Measurements from ENCODE around the gene RPL32.
"Not testable (repeated sequence)": the region's sequence is repeated elsewhere in the genome, so short reads cannot be mapped to it uniquely, and the experiment has no call there.

The RPL32 gene

DNA sequence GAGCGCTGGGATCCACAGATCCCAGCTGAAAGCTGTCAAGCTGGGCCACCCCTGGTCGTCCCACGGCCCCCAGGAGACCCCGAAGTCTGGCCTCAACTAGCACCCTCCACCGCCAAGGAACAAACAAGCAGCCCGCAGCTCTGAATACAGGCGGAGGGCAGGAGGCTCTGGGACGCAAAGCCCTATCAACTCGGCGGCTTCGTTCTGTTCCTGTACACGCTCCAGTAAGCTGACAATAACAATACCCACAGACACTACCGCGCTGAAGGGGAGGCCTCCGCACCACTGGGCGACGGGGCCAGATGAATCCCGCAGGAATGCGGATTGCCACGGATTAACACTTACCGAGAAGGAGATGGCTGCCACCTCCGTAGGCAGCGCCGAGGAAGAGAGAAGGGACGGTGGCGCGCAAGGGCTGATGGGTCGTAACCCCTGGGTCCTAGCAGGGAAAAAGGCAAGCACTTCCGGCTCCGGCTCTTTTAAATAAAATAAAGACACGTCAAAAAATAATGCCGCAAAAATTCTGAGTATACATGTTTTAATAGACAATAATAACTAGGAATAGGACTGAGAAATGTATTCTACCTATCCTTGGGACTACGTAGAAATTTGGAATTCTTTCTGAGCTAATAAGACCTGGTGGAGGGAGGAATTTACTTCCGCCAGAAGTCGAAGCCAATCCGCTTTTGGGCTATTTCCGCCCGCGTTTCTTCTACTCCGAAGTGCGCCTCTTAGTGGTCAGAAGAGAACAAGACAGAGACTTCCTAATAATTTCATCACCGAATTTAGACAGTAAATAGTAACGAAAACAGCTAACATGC, at the start of gene RPL32:
TSS of gene RPL32 (minus strand) at position 417 of the 821 bp plus-strand sequence. CDS start 1,328 bp downstream, outside the sequence.
- Mint-ChIP-seq H3K36me3 (peaks cover 55% of the 10 kb centered on the region), H3K4me1 (peaks cover 52% of the 10 kb centered on the region), H3K4me3 (peak within 1 kb of the TSS; percentile 94), H3K9me3 (no peaks in the 10 kb centered on the region), H3K27ac (peak within 1 kb of the TSS; percentile 100)
- DNase-seq (ENCODE audit: low spot score in 2 of 2) (peak; percentile 69 to 92), ATAC-seq (peak; percentile 93)

DNA sequence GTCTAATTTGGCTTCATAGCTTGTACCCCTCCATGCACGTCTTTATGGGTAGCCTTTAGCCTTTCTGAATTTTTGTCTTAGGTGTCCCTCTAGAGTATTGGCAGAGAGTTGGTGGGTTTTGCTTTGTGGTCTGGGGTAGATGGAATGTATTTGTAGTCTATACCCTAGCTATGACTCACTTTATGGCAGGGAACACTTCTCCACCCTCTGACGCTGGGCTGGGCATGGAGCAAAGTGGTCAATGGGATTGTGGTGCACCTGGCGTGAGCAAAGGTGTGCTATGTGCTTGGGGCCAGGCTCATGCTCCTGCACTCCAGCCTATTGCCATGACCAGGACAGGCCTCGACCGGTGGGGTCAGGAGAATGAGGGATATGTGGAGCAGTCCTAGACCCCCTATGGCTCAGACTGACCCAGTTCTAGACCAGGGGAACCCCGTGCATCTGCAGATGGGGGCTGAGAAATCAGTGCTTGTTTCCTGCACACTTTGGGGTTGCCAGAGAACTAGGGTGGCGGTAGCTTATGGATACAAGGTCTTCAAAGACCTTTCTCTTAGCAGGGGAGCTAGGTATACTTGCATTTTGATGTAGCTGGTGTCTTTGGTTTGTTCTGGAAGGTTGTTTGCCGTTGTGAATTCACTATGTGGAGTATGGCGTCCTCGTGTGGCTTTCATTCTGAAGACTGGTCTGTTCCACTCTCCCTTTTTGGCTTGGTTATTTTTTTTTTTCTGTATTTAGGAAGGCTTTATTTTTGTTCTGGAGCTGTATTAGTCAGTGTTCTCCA, 49.4 kb upstream of the RPL32 start:
- ATAC-seq = no peak
- Mint-ChIP-seq H3K36me3 (peaks cover 10% of the 10 kb centered on the region), H3K9me3 (no peaks in the 10 kb centered on the region), H3K4me1 (peaks cover 32% of the 10 kb centered on the region), H3K27ac (no peak overlapping the region), H3K4me3 (no peak overlapping the region)
- no peak for DNase-seq (ENCODE audit: low spot score in 2 of 2)

- Mint-ChIP-seq H3K36me3 (no peaks in the 10 kb centered on the region), H3K27ac (no peak overlapping the region), H3K9me3 (no peaks in the 10 kb centered on the region), H3K4me3 (no peak overlapping the region), H3K4me1 (peaks cover 17% of the 10 kb centered on the region)
- no peak for ATAC-seq
- DNase-seq (ENCODE audit: low spot score in 2 of 2) = no peak
Measured at GRCh38 chr3:12886736-12887135, 45.4 kb upstream of the RPL32 start.

DNA sequence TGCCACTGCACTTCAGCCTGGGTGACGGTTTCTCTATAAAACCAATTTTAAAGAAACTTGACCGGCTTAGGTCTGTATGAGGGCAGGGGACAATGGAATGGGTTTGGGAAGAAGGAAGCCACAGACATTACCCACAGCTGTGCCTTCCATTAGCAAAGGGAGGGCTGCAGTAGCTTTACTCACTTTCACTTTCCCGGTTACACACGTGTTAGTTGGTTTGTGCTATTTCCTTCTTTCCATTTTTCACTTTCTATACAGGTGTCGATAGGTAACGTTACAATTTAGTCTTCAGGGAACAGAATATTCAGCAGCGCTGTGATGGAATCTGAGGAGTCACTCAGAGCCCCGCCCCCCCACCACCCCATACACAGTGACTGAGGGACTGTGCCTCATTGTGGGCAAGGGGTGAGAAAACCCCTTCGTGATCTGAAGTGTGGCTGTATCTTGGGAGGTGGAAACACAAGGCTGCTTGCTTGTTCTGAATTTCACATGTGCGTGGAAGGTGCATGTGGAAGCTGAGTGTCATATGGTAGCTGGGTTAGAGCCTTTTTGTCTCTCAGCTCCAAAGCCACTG, 44.8 kb upstream of the RPL32 start:
- Mint-ChIP-seq H3K9me3 (no peaks in the 10 kb centered on the region), H3K4me1 (peaks cover 15% of the 10 kb centered on the region), H3K4me3 (no peak overlapping the region), H3K27ac (no peak overlapping the region), H3K36me3 (no peaks in the 10 kb centered on the region)
- ATAC-seq = peak; percentile 75
- DNase-seq (ENCODE audit: low spot score in 2 of 2) = no peak

DNA sequence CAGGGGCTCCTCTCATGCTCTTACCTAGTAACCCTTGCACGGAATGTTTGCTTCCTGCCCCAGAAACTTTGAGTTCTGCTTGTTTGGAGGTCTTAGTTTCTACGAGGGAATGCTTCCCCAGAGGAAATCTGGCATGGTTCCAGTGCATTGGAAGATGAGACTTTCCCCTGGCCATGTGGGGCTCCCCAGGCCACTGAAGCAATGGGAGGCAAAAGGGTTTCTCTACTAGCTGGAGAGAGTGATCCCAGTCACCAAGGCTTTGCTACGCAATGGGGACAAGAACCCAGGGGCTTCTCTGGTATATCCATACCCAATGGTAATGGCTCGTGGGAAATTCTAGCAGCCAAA, 44.2 kb upstream of the RPL32 start:
- ATAC-seq = no peak
- no peaks in the 10 kb centered on the region for H3K36me3 Mint-ChIP-seq
- no peak for DNase-seq (ENCODE audit: low spot score in 2 of 2)
- H3K9me3 Mint-ChIP-seq = no peaks in the 10 kb centered on the region
- peaks cover 15% of the 10 kb centered on the region for H3K4me1 Mint-ChIP-seq
- H3K4me3 Mint-ChIP-seq = no peak overlapping the region
- H3K27ac Mint-ChIP-seq = no peak overlapping the region

DNA sequence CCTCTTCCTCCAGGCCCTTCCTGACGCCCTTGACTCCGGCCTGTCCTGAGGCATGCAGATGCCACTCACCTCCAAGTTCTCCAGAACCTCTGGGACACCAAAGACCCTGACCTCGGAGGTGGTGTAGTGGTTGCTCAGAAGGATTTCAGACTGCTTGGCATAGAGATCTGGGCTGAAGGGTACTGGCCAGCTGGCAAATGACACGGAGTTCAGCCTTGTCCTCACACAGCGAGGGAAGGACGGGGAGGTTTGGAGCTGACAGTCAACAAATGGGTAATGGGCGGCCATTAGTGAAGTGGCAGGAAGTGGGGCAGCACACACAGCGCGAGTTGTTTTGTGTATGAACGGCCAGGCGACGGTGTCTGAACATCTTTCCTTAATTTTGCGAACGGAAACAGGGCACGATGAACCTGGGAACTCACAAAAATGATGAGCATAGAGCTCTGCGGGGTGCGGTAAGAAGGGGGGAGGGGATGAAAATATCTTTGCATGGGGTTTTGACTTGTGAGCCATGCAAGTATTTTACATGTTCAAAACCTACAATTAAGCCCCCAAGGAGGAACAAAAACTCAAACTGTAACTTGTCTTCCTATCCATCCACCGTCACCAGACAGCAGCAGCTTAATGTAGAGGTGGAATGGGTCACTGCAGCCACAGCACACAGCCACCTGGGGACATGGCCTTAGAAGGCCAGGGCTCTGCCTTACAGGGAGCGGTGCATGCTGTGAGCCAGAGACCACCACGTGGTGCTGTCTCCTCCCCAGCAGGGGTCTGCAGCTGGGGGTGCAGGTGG, 43.6 kb upstream of the RPL32 start:
- DNase-seq (ENCODE audit: low spot score in 2 of 2) (no peak), ATAC-seq (no peak)
- H3K4me1 Mint-ChIP-seq = peaks cover 15% of the 10 kb centered on the region
- H3K27ac Mint-ChIP-seq = no peak overlapping the region
- H3K9me3 Mint-ChIP-seq = no peaks in the 10 kb centered on the region
- H3K36me3 Mint-ChIP-seq = no peaks in the 10 kb centered on the region
- no peak overlapping the region for H3K4me3 Mint-ChIP-seq

DNA sequence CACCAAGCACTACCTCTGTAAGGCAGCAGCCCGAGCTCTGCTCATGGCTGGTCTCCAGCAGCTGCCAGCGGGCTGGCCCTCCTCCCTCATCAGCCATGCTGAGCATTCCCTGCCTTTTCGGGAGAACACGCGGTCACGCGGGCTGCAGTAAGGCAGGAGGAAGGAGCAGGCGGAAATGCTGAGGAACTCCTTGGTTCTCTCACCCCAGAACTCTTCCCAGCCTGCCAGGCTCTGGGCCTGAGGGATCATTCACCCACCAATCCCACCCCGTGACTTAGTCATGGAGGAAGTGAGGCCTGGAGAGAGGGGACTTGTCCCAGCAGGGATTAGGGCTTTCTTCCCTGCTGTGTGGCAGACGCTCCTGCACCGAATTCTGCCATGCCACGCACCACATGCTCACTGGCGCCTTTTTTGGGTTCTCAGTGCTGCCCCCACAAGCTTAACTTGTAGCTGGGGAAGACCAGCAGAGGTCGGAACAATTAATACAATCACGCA, 42.9 kb upstream of the RPL32 start:
- DNase-seq (ENCODE audit: low spot score in 2 of 2) = no peak
- Mint-ChIP-seq H3K36me3 (no peaks in the 10 kb centered on the region), H3K4me1 (peaks cover 15% of the 10 kb centered on the region), H3K9me3 (no peaks in the 10 kb centered on the region), H3K4me3 (no peak overlapping the region), H3K27ac (no peak overlapping the region)
- no peak for ATAC-seq

- Mint-ChIP-seq H3K27ac (no peak overlapping the region), H3K4me3 (no peak overlapping the region), H3K36me3 (no peaks in the 10 kb centered on the region), H3K9me3 (no peaks in the 10 kb centered on the region), H3K4me1 (peaks cover 15% of the 10 kb centered on the region)
- no peak for DNase-seq (ENCODE audit: low spot score in 2 of 2)
- no peak for ATAC-seq
Measured at GRCh38 chr3:12882336-12883310, 41.3 kb upstream of the RPL32 start.

- peaks cover 10% of the 10 kb centered on the region for H3K4me1 Mint-ChIP-seq
- H3K9me3 Mint-ChIP-seq; H3K4me3 Mint-ChIP-seq; DNase-seq (ENCODE audit: low spot score in 2 of 2); H3K27ac Mint-ChIP-seq; ATAC-seq; H3K36me3 Mint-ChIP-seq: not testable (repeated sequence)
Measured at GRCh38 chr3:12881858-12882257, 40.5 kb upstream of the RPL32 start.

DNA sequence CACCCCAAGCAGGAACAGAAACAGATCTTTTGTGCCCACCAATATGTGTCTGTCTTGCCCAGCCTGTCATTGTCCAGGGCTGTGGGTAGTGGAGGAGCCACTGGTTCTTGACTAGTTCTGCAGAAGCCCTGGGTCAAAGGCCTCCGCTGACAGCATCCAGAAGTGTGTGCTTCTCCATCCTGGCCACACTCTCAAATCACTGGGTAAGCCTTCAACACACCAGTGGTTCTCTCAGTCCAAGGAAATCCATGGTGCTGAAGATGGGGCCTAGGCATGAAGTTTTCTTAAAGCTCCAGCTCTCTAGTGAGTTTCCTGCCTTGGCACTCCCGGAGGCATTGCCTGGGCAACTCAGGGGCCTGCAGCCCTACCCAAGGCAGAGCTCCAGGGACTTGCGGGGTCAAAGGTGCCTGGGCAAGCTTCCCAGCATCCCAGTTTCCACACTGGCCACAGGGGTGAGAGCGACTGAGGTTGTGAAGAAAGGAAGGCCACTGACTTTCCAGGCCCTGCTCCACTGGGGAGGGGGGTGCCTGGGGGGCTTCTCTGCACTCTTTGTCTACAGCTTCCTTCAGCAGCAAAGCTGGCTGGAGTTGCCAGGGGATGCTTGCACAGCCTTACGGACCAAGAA, 37.9 kb upstream of the RPL32 start:
- ATAC-seq (no peak), DNase-seq (ENCODE audit: low spot score in 2 of 2) (no peak)
- Mint-ChIP-seq H3K36me3 (no peaks in the 10 kb centered on the region), H3K4me1 (peaks cover 7% of the 10 kb centered on the region), H3K9me3 (no peaks in the 10 kb centered on the region), H3K27ac (no peak overlapping the region), H3K4me3 (no peak overlapping the region)

GRCh38 chr3:12878758-12879157, 37.4 kb upstream of the RPL32 start:
- H3K4me3 Mint-ChIP-seq; ATAC-seq; H3K27ac Mint-ChIP-seq; H3K9me3 Mint-ChIP-seq; H3K36me3 Mint-ChIP-seq; DNase-seq (ENCODE audit: low spot score in 2 of 2); H3K4me1 Mint-ChIP-seq: not testable (repeated sequence)

DNA sequence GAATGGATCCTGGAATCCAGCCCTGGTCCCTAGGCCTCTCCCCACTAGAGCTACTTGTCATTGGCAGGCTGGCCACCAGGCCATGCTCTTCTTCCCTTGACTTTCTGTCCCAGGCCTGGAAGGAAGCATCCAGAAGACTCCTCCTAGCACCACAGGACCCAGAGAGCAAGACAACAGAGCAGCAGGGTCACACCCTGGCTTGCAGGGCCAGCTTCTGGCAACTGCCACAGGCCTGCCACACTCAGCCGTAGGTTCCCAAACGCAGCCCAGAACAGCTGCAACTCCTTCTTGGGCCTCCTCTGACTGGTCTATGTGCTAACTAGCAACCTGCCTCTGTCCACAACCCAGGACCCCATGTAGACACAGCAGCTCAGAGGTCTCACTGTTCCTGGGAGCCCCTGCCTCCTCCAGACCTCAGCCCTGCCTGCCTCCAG, 36.8 kb upstream of the RPL32 start:
- no peaks in the 10 kb centered on the region for H3K9me3 Mint-ChIP-seq
- no peak for DNase-seq (ENCODE audit: low spot score in 2 of 2)
- no peaks in the 10 kb centered on the region for H3K36me3 Mint-ChIP-seq
- no peak for ATAC-seq
- H3K4me1 Mint-ChIP-seq = peaks cover 7% of the 10 kb centered on the region
- no peak overlapping the region for H3K4me3 Mint-ChIP-seq
- no peak overlapping the region for H3K27ac Mint-ChIP-seq

DNA sequence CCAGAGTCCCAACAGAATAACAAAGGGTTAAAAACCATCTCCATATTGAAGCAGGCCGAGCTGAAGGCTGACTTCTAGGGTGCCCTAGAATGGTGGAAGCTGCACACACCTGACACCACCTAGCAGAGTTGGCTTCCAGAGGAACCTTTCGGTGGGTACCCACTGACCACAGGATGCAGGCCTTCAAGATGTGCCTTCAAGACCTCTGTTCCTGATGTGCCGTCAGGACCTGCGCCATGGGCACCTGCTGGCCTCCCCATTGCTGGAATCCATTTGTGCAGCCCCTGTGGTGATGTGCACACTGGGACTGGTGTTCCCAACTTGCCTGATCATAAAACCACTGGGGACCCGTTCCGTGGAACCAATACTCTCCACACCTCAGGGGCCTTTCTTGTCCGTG, 35.7 kb upstream of the RPL32 start:
- no peak for ATAC-seq
- Mint-ChIP-seq H3K4me1 (peaks cover 7% of the 10 kb centered on the region), H3K27ac (no peak overlapping the region), H3K9me3 (no peaks in the 10 kb centered on the region), H3K4me3 (no peak overlapping the region), H3K36me3 (no peaks in the 10 kb centered on the region)
- DNase-seq (ENCODE audit: low spot score in 2 of 2) = no peak

All from stimulated activated effector memory CD8-positive, alpha-beta T cell treated with anti-CD3 and anti-CD28 coated beads, Interleukin-12 subunit alpha, Interleukin-12 subunit beta, amount 100 ng/mL, for 72 hours (primary cell).